SK-N-SH treated with all-trans-retinoic acid at 6 μM for 48 hours (cell line): ENCODE results near the gene CNNM2.
A peak's percentile ranks its signal among the peaks of the same experiment; 100 is the strongest.

Source experiments
- ATAC-seq: fragments of 200-7000 bp; cut with Tn5 transposase; 3 replicates; pipeline ENCODE4 v1.9.1; 2020; ENCODE audit warnings: mild to moderate bottlenecking, moderate library complexity
- ARNTL ChIP-seq: fragments of 450-650 bp; formaldehyde crosslinking; IDR thresholded peaks from 2 replicates; pipeline ENCODE4 v1.5.0; 2020; ENCODE audit warnings: low read depth, mild to moderate bottlenecking, moderate library complexity, borderline replicate concordance
- BACH2 ChIP-seq: fragments of 250-450 bp; sonication (Bioruptor Pico); IDR thresholded peaks from 2 replicates; pipeline ENCODE4 v1.9.0; 2021; ENCODE audit warnings: mild to moderate bottlenecking, borderline replicate concordance
- CREB5 ChIP-seq: fragments of 250-450 bp; sonication (Bioruptor Pico); IDR thresholded peaks from 2 replicates; pipeline ENCODE4 v1.5.1; 2020; ENCODE audit warnings: low read depth, mild to moderate bottlenecking, moderate library complexity
- CSDC2 ChIP-seq: fragments of 250-450 bp; sonication (Bioruptor Pico); IDR thresholded peaks from 2 replicates; pipeline ENCODE4 v1.5.0; 2020; ENCODE audit warnings: mild to moderate bottlenecking, moderate library complexity
- CSRNP3 ChIP-seq: fragments of 250-450 bp; sonication (Bioruptor Pico); IDR thresholded peaks from 2 replicates; pipeline ENCODE4 v1.5.1; 2021; ENCODE audit warnings: mild to moderate bottlenecking, moderate library complexity
- ESRRG ChIP-seq: fragments of 250-450 bp; sonication (Bioruptor Pico); IDR thresholded peaks from 2 replicates; pipeline ENCODE4 v1.6.1; 2021; ENCODE audit warnings: mild to moderate bottlenecking
- GLIS3 ChIP-seq: fragments of 250-450 bp; sonication (Bioruptor Pico); IDR thresholded peaks from 2 replicates; pipeline ENCODE4 v1.5.0; 2020; ENCODE audit warnings: mild to moderate bottlenecking, moderate library complexity
- ISL1 ChIP-seq: fragments of 250-450 bp; sonication (Bioruptor Pico); IDR thresholded peaks from 2 replicates; pipeline ENCODE4 v2.1.2; 2022; ENCODE audit warnings: mild to moderate bottlenecking, moderate library complexity
- OSR1 ChIP-seq: fragments of 250-450 bp; sonication (Bioruptor Pico); IDR thresholded peaks from 2 replicates; pipeline ENCODE4 v1.8.0; 2022; ENCODE audit warnings: moderate library complexity, mild to moderate bottlenecking, inconsistent platforms
- PATZ1 ChIP-seq: fragments of 250-450 bp; sonication (Bioruptor Pico); IDR thresholded peaks from 2 replicates; pipeline ENCODE4 v1.8.0; 2020; ENCODE audit warnings: mild to moderate bottlenecking, moderate library complexity, borderline replicate concordance
- POU6F1 ChIP-seq: fragments of 250-450 bp; sonication (Bioruptor Pico); IDR thresholded peaks from 2 replicates; pipeline ENCODE4 v1.8.0; 2021; ENCODE audit warnings: low read depth, mild to moderate bottlenecking, moderate library complexity, borderline replicate concordance
- RARB ChIP-seq: fragments of 250-450 bp; sonication (Bioruptor Pico); IDR thresholded peaks from 2 replicates; pipeline ENCODE4 v1.8.0; 2021; ENCODE audit warnings: mild to moderate bottlenecking, moderate library complexity
- SNAI2 ChIP-seq: fragments of 250-450 bp; sonication (Bioruptor Pico); IDR thresholded peaks from 2 replicates; pipeline ENCODE4 v1.5.0; 2020; ENCODE audit warnings: mild to moderate bottlenecking, moderate library complexity
- TCF4 ChIP-seq: fragments of 250-450 bp; sonication (Bioruptor Pico); IDR thresholded peaks from 2 replicates; pipeline ENCODE4 v1.8.0; 2021; ENCODE audit warnings: mild to moderate bottlenecking, moderate library complexity, borderline replicate concordance
- TOX ChIP-seq: fragments of 250-450 bp; sonication (Bioruptor Pico); IDR thresholded peaks from 2 replicates; pipeline ENCODE4 v1.8.0; 2021; ENCODE audit warnings: mild to moderate bottlenecking, moderate library complexity, borderline replicate concordance
- TSHZ2 ChIP-seq: fragments of 250-450 bp; sonication (Bioruptor Pico); IDR thresholded peaks from 2 replicates; pipeline ENCODE4 v1.5.0; 2020; ENCODE audit warnings: mild to moderate bottlenecking, moderate library complexity
- ZFP3 ChIP-seq: fragments of 250-450 bp; sonication (Bioruptor Pico); IDR thresholded peaks from 2 replicates; pipeline ENCODE4 v1.5.0; 2020; ENCODE audit warnings: mild to moderate bottlenecking, moderate library complexity
- ZFP30 ChIP-seq: fragments of 450-650 bp; formaldehyde crosslinking; IDR thresholded peaks from 2 replicates; pipeline ENCODE4 v1.5.0; 2022; ENCODE audit warnings: mild to moderate bottlenecking, moderate library complexity
- ZNF565 ChIP-seq: fragments of 450-650 bp; formaldehyde crosslinking; conservative IDR thresholded peaks from 2 replicates; pipeline ENCODE4 v1.5.0; 2020; ENCODE audit warnings: low read depth, mild to moderate bottlenecking, moderate library complexity
- ZNF70 ChIP-seq: fragments of 450-650 bp; formaldehyde crosslinking; IDR thresholded peaks from 2 replicates; pipeline ENCODE4 v1.5.0; 2020; ENCODE audit warnings: mild to moderate bottlenecking, moderate library complexity
- ZNF8 ChIP-seq: fragments of 450-650 bp; formaldehyde crosslinking; IDR thresholded peaks from 2 replicates; pipeline ENCODE4 v1.5.0; 2020; ENCODE audit warnings: mild to moderate bottlenecking, moderate library complexity

Gene CNNM2

GRCh38 chr10:102930720-102931119 lies 12.6 kb downstream of the CNNM2 start:
- TF ChIP-seq SNAI2 (CRISPR knock-in tag): no peak
- TF ChIP-seq ZNF8 (CRISPR knock-in tag): peak; percentile 65
- no peak for TF ChIP-seq ARNTL (CRISPR knock-in tag)
- no peak for TF ChIP-seq ESRRG (CRISPR knock-in tag)
- no peak for TF ChIP-seq ZNF565
- no peak for TF ChIP-seq GLIS3 (CRISPR knock-in tag)
- TF ChIP-seq OSR1 (CRISPR knock-in tag): no peak
- no peak for ATAC-seq

GRCh38 chr10:102931643-102932042 lies 13.5 kb downstream of the CNNM2 start:
- ATAC-seq: no peak
- no peak for TF ChIP-seq ARNTL (CRISPR knock-in tag)
- no peak for TF ChIP-seq ISL1 (CRISPR knock-in tag)
- no peak for TF ChIP-seq RARB (CRISPR knock-in tag)
- no peak for TF ChIP-seq ZNF565
- no peak for TF ChIP-seq ZNF70 (CRISPR knock-in tag)
- no peak for TF ChIP-seq ESRRG (CRISPR knock-in tag)
- TF ChIP-seq ZFP30 (CRISPR knock-in tag): no peak
- no peak for TF ChIP-seq SNAI2 (CRISPR knock-in tag)
- TF ChIP-seq POU6F1 (CRISPR knock-in tag): no peak
- no peak for TF ChIP-seq PATZ1 (CRISPR knock-in tag)
- no peak for TF ChIP-seq CSRNP3 (CRISPR knock-in tag)
- no peak for TF ChIP-seq GLIS3 (CRISPR knock-in tag)
- no peak for TF ChIP-seq TOX (CRISPR knock-in tag)
- TF ChIP-seq CREB5: no peak
- TF ChIP-seq TCF4 (CRISPR knock-in tag): no peak
- no peak for TF ChIP-seq OSR1 (CRISPR knock-in tag)
- no peak for TF ChIP-seq TSHZ2 (CRISPR knock-in tag)
- no peak for TF ChIP-seq ZFP3 (CRISPR knock-in tag)

- TF ChIP-seq ZNF70 (CRISPR knock-in tag) (no peak), ZFP3 (CRISPR knock-in tag) (no peak), CSDC2 (CRISPR knock-in tag) (no peak), ESRRG (CRISPR knock-in tag) (no peak), BACH2 (CRISPR knock-in tag) (no peak), TCF4 (CRISPR knock-in tag) (no peak), SNAI2 (CRISPR knock-in tag) (no peak), PATZ1 (CRISPR knock-in tag) (no peak), TSHZ2 (CRISPR knock-in tag) (no peak), ARNTL (CRISPR knock-in tag) (no peak)
- ATAC-seq: no peak
These were observed 17.4 kb downstream of the CNNM2 start for GRCh38 chr10:102935505-102935904.
